ENCODE results near the gene DISP3.

The DISP3 gene

GRCh38 chr1:11493972-11494655 is 15.2 kb downstream of the DISP3 start:
- no peak overlapping the region for H3K4me3 ChIP-seq (replicated peaks; ENCODE audit: low read depth, low read length)
- H3K27me3 ChIP-seq (replicated peaks; ENCODE audit: control insufficient read depth, insufficient read depth, low read length) = no peaks in the 10 kb centered on the region
- TF ChIP-seq CTCF (IDR thresholded peaks at IDR 0.05; ENCODE audit: insufficient read depth, low read length, poor library complexity, severe bottlenecking) = no peak
- no peaks in the 10 kb centered on the region for H3K36me3 ChIP-seq (ENCODE audit: control insufficient read depth, insufficient read depth, low read length)
- DNase-seq (ENCODE audit: extremely low read depth, insufficient read length) = no peak

- Histone ChIP-seq H3K36me3 (ENCODE audit: control insufficient read depth, insufficient read depth, low read length) (no peaks in the 10 kb centered on the region), H3K4me3 (replicated peaks; ENCODE audit: low read depth, low read length) (no peak overlapping the region), H3K27me3 (replicated peaks; ENCODE audit: control insufficient read depth, insufficient read depth, low read length) (no peaks in the 10 kb centered on the region)
- TF ChIP-seq CTCF (IDR thresholded peaks at IDR 0.05; ENCODE audit: insufficient read depth, low read length, poor library complexity, severe bottlenecking) = no peak
- DNase-seq (ENCODE audit: extremely low read depth, insufficient read length) = no peak
Observed at GRCh38 chr1:11494771-11495170, 15.8 kb downstream of the DISP3 start.

DNA sequence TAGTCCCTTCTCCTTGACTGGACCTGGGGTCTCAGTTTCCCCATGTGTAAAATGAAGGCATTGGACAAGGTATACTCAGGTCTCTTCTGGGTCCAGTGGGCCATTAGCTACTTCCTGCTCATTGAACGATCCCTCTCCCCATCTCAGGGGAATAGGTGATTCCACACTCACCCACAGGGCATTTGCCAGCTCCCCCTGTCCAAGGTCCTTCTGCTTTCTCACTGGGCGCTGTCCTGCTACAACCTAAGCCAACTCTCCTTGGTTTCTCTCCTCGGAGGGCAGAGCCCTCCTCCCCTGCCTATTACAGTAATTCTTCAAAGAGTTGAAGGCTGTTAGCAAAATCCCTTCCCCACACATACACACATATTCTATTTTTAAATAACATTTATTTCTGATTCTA is 16.6 kb downstream of the DISP3 start:
- Histone ChIP-seq H3K36me3 (ENCODE audit: control insufficient read depth, insufficient read depth, low read length) (no peaks in the 10 kb centered on the region), H3K4me3 (replicated peaks; ENCODE audit: low read depth, low read length) (no peak overlapping the region), H3K27me3 (replicated peaks; ENCODE audit: control insufficient read depth, insufficient read depth, low read length) (no peaks in the 10 kb centered on the region)
- no peak for DNase-seq (ENCODE audit: extremely low read depth, insufficient read length)
- no peak for TF ChIP-seq CTCF (IDR thresholded peaks at IDR 0.05; ENCODE audit: insufficient read depth, low read length, poor library complexity, severe bottlenecking)

DNA sequence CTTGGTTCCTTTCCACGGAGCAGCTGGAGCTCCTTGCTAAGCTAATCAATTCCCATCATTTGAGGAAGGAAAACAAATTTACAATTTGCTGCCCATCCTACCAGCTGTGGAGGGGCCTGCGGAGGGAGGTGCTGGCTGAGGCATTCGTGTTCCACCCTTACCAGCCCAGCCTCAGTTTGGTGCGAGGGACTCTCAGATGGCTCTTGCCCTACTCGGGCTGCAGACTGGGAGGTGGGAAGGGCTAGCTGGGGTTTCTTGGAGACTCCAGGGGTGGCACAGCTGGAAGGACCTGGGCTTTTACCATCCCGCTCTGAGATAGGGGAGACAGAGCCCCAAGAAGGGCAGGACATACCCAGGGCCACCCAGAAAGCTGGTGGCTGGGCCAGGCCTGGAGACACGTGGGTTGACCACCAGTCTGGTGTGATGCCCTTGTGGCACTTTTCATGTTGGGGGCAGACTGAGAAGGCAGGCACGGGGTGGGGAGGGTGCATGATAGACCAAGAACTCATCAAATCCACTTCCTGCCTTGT is 17.7 kb downstream of the DISP3 start:
- no peaks in the 10 kb centered on the region for H3K36me3 ChIP-seq (ENCODE audit: control insufficient read depth, insufficient read depth, low read length)
- DNase-seq (ENCODE audit: extremely low read depth, insufficient read length) = no peak
- H3K4me3 ChIP-seq (replicated peaks; ENCODE audit: low read depth, low read length) = no peak overlapping the region
- TF ChIP-seq CTCF (IDR thresholded peaks at IDR 0.05; ENCODE audit: insufficient read depth, low read length, poor library complexity, severe bottlenecking) = no peak
- no peaks in the 10 kb centered on the region for H3K27me3 ChIP-seq (replicated peaks; ENCODE audit: control insufficient read depth, insufficient read depth, low read length)

DNA sequence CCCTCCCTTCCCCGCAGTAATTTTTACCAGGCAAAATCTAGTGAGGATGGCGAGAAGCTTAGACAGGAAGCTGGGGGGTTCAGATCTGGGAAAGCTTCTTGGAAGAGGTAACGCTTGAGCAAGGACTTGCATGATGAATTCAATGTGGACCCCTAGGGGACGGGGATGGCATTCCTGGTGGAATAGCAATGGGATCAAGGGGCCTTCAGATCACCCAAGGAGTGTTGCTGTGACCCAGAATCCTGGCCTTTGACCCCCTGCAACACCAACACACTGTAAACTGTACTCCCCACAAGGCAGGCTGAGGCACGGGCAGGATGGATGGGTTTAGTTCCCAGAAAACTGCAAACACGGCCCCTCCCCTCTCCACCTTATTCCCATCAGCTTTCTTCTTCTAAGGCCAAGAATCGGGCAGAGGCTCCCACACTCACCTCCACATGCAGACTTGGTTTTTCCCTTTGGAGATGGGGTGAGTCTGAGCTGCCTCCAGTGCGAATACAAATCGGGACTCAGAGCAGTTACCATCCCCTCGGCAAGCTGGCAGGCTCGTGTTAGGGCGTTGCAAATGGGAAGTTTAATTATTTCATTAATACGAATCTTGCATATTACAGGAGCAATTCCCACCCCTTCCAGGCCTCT is 20.1 kb downstream of the DISP3 start:
- Histone ChIP-seq H3K4me3 (replicated peaks; ENCODE audit: low read depth, low read length) (no peak overlapping the region), H3K27me3 (replicated peaks; ENCODE audit: control insufficient read depth, insufficient read depth, low read length) (no peaks in the 10 kb centered on the region), H3K36me3 (ENCODE audit: control insufficient read depth, insufficient read depth, low read length) (no peaks in the 10 kb centered on the region)
- TF ChIP-seq CTCF (IDR thresholded peaks at IDR 0.05; ENCODE audit: insufficient read depth, low read length, poor library complexity, severe bottlenecking) = no peak
- DNase-seq (ENCODE audit: extremely low read depth, insufficient read length) = no peak
